Activated CD8-positive, alpha-beta memory T cell treated with anti-CD3 and anti-CD28 coated beads for 48 hours (primary cell): ENCODE results near the gene ABCA10.

Experiments used
- DNase-seq, 3 experiments: peaks; one replicate each; pipeline ENCODE4 v3.0.0-alpha.2; 2020; ENCODE audit warnings: low read depth in 2 of 3, low spot score in 2 of 3

ABCA10 gene

DNA sequence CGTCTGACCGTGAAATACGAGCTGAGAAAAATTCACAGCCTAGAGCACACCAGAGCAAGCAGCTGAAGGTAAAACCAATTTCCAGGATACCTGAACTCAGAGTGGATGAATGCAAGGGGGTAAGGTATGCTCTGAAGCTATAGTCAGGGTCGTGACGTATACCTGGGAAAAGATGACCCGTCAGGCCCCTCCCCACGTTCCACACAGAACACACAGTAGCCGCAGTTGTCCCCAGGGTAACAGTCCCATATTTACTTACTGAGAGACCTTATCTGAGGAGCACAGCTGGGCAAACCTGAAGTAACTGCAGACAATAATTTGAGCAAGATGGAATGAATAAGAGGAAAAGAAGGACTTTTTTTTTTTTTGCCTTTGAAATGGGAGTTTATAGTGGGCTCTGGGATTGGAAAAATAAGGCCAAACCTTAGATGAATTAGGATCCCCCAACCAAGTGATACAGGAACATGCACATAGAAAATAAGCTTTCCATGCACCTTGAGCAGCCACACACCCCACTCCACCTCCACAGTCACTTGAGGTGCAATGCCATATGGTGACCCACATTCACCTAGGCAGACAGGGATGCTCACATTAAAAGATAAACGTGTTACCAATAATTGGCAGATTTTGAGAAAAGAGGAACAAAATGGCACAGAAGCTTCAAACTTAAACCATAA is 124.9 kb downstream of the ABCA10 start:
- DNase-seq = no peak

DNA sequence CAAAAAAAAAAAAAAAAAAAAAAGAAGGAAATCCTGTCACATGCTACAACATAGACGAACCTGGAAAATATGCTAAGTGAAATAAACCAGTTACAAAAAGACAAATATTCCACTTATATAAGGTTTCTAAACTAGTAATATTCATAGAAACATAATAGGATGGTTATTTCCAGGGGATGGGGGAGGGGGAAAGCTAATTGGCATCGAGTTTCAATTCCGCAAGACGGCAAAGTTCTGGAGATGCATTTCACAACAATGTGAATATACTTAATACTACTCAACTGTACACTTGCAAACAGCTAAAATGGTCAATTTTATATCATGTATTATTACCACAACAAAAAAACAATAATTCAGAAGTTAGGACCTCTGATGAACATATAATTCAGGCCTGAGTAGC is 130.0 kb downstream of the ABCA10 start:
- no peak for DNase-seq
